K562 (cell line): ENCODE results near the gene MRPL22. TPM values are rescaled to one million over a fixed set of nuclear protein-coding genes. Genes with fewer than 3 reads are reported as not detected.

ENCODE experiments used
- CEBPG ChIP-seq, 3 experiments: fragments of 200-800 bp in 1 of 3; sonication (Bioruptor generic) in 1 of 3; sonication (generic) in 1 of 3; formaldehyde crosslinking in 1 of 3; IDR thresholded peaks in 2 of 3; conservative IDR thresholded peaks in 1 of 3; 2 replicates each; pipeline versions ENCODE4 v1.6.1 to v1.8.0; 2016 to 2022; ENCODE audit warnings: missing compliant biosample characterization in 2 of 3, missing genetic modification characterization in 2 of 3, mild to moderate bottlenecking in 1 of 3, missing genetic modification reagents in 1 of 3
- CREM ChIP-seq: IDR thresholded peaks from 2 replicates; pipeline ENCODE4 v1.6.1; 2014; ENCODE audit warnings: antibody characterized with exemption, low read depth
- DACH1 ChIP-seq: fragments of 450-650 bp; IDR thresholded peaks from 2 replicates; pipeline ENCODE4 v1.6.1; 2018; ENCODE audit not compliant: partially characterized antibody
- EHMT2 ChIP-seq: fragments of 450-650 bp; IDR thresholded peaks from 2 replicates; pipeline ENCODE4 v1.6.1; 2018; ENCODE audit warnings: antibody characterized with exemption
- GATAD2A ChIP-seq: fragments of 450-650 bp; IDR thresholded peaks from 2 replicates; pipeline ENCODE4 v1.6.1; 2017
- HBP1 ChIP-seq: fragments of 450-650 bp; formaldehyde crosslinking; IDR thresholded peaks from 2 replicates; pipeline ENCODE4 v1.4.0; 2022; ENCODE audit warnings: missing genetic modification characterization
- MCM5 ChIP-seq: fragments of 450-650 bp; IDR thresholded peaks from 2 replicates; pipeline ENCODE4 v1.6.1; 2016; ENCODE audit warnings: low read depth
- MTA3 ChIP-seq: fragments of 450-650 bp; formaldehyde crosslinking; IDR thresholded peaks from 2 replicates; pipeline ENCODE4 v1.6.1; 2017; ENCODE audit warnings: mild to moderate bottlenecking, borderline replicate concordance
- OTX1 ChIP-seq: fragments of 450-650 bp; formaldehyde crosslinking; IDR thresholded peaks from 2 replicates; pipeline ENCODE4 v1.4.0; 2022; ENCODE audit warnings: mild to moderate bottlenecking
- PHTF2 ChIP-seq: fragments of 250-450 bp; sonication (Bioruptor Pico); IDR thresholded peaks from 2 replicates; pipeline ENCODE4 v1.5.0; 2021; ENCODE audit warnings: mild to moderate bottlenecking
- POLR2AphosphoS2 ChIP-seq: IDR thresholded peaks from 2 replicates; pipeline ENCODE4 v1.6.1; 2012; ENCODE audit warnings: low read length, improper control_type of control experiment
- PTTG1 ChIP-seq: fragments of 450-650 bp; IDR thresholded peaks from 2 replicates; pipeline ENCODE4 v1.6.1; 2016; ENCODE audit warnings: low read depth, mild to moderate bottlenecking, missing genetic modification characterization, missing compliant biosample characterization
- RERE ChIP-seq: sonication (generic); formaldehyde crosslinking; IDR thresholded peaks from 2 replicates; pipeline ENCODE4 v1.8.0; 2023; ENCODE audit warnings: missing genetic modification reagents, mild to moderate bottlenecking, borderline replicate concordance
- RUNX1 ChIP-seq: sonication (generic); IDR thresholded peaks from 2 replicates; pipeline ENCODE4 v1.6.1; 2016; ENCODE audit warnings: antibody characterized with exemption, low read depth
- SMARCB1 ChIP-seq: IDR thresholded peaks from 2 replicates; pipeline ENCODE4 v1.6.1; 2011; ENCODE audit warnings: improper control_type of control experiment, low read depth; ENCODE audit not compliant: insufficient read length
- TOE1 ChIP-seq, 2 experiments: fragments of 450-650 bp in 1 of 2; sonication (generic) in 1 of 2; formaldehyde crosslinking in 1 of 2; IDR thresholded peaks; 2 replicates each; pipeline versions ENCODE4 v1.7.1 to v1.8.0; 2016 to 2022; ENCODE audit warnings: borderline replicate concordance in 2 of 2, mild to moderate bottlenecking in 2 of 2, antibody characterized with exemption in 1 of 2, inconsistent platforms in 1 of 2, low read depth in 1 of 2, missing genetic modification reagents in 1 of 2, moderate library complexity in 1 of 2
- ZBTB34 ChIP-seq: fragments of 250-450 bp; sonication (Bioruptor Pico); IDR thresholded peaks from 2 replicates; pipeline ENCODE4 v1.8.0; 2021; ENCODE audit warnings: mild to moderate bottlenecking, moderate library complexity
- ZFP30 ChIP-seq: fragments of 250-450 bp; sonication (Bioruptor Pico); IDR thresholded peaks from 2 replicates; pipeline ENCODE4 v1.8.0; 2022; ENCODE audit warnings: moderate library complexity, mild to moderate bottlenecking, inconsistent platforms, borderline replicate concordance
- ZNF232 ChIP-seq: sonication (generic); formaldehyde crosslinking; IDR thresholded peaks from 2 replicates; pipeline ENCODE4 v1.8.0; 2022; ENCODE audit warnings: mild to moderate bottlenecking, missing genetic modification reagents
- ZNF354B ChIP-seq: fragments of 250-450 bp; sonication (Bioruptor Pico); IDR thresholded peaks from 2 replicates; pipeline ENCODE4 v1.4.0; 2020
- polyA plus RNA-seq, 8 experiments: library from polyadenylated mRNA; depleted of rRNA in 4 of 8; stranded (reverse) in 5 of 8; unstranded in 3 of 8; fragments of >200 nt; fragmentation: Nextera tagmentation in 2 of 8; fragmentation: Illumina TruSeq in 1 of 8; extraction: Ambion mirVana in 2 of 8; extraction: Trizol in 1 of 8; gene quantifications; 2 replicates each; pipeline versions ENCODE4 v1.2.1 to v1.2.3, GENCODE V29; 2011 to 2014; ENCODE audit warnings: inconsistent platforms in 1 of 8, missing spikeins in 1 of 8
- total RNA-seq, 7 experiments: library from RNA; depleted of rRNA in 6 of 7; stranded (reverse); fragments of >200 nt in 6 of 7; fragmentation: Illumina TruSeq in 2 of 7; extraction: Trizol in 2 of 7; gene quantifications; 2 replicates each; pipeline versions ENCODE4 v1.2.1 to v1.2.3, GENCODE V29; 2011 to 2021; ENCODE audit warnings: low replicate concordance in 1 of 7

MRPL22 gene
- total and polyA plus RNA-seq, 9 of the 15 experiments (the other 6 are each of a cell fraction or from before 2014, with no cell fraction given), result 41.1 to 424 (median 102) TPM

GRCh38 chr5:154940772-154941620 is at the start of gene MRPL22 (continued):
- TF ChIP-seq ZBTB34 (CRISPR knock-in tag) (no peak), DACH1 (no peak), MCM5 (no peak), RERE (CRISPR knock-in tag) (no peak), ZFP30 (no peak), CEBPG (CRISPR knock-in tag; IDR thresholded peaks at IDR 0.05) (no peak), CEBPG (tag; conservative IDR thresholded peaks at IDR 0.05 in 1 of 2, IDR thresholded peaks at IDR 0.05 in 1 of 2) (no peak; a peak in 1 of 4 replicates), EHMT2 (0 out of 2 replicates have a peak, but pooled peaks have one; percentile 33), PHTF2 (CRISPR knock-in tag) (no peak), HBP1 (CRISPR knock-in tag) (no peak), POLR2AphosphoS2 (no peak; the same call in 1 of the 2 replicates), ZNF354B (CRISPR knock-in tag) (no peak), OTX1 (CRISPR knock-in tag) (no peak), SMARCB1 (no peak), TOE1 (IDR thresholded peaks at IDR 0.05; ENCODE audit: borderline replicate concordance) (peak; percentile 81), TOE1 (CRISPR knock-in tag; IDR thresholded peaks at IDR 0.05; ENCODE audit: borderline replicate concordance, low read depth) (no peak), CREM (peak; percentile 40; the same call in 1 of the 2 replicates), PTTG1 (tag) (no peak), RUNX1 (no peak), GATAD2A (no peak), MTA3 (peak; percentile 98), ZNF232 (CRISPR knock-in tag) (no peak)
